Esophagus muscularis mucosa (tissue), 4 donors: ENCODE results near the gene FRMD4A. TPM values are rescaled to one million over a fixed set of nuclear protein-coding genes. Genes with fewer than 3 reads are reported as not detected.

Experiments
- DNase-seq: peaks from one replicate; pipeline ENCODE4 v3.0.0-alpha.2; 2017; ENCODE audit errors: extremely low spot score
- H3K27ac ChIP-seq, 4 donors: fragments of 200-600 bp; sonication (generic); replicated peaks in 1 of 4; 1 replicate in 3 of 4; 2 replicates in 1 of 4; pipeline ENCODE4 v1.5.1; 2016 to 2019; ENCODE audit warnings: mild to moderate bottlenecking in 1 of 4
- H3K27me3 ChIP-seq, 4 donors: fragments of 200-600 bp; sonication (generic); one replicate each; pipeline versions ENCODE4 v1.5.1 to v1.6.0; 2016 to 2019
- H3K36me3 ChIP-seq, 4 donors: fragments of 200-600 bp; sonication (generic); one replicate each; pipeline ENCODE4 v1.5.1; 2016 to 2019
- H3K4me1 ChIP-seq, 4 donors: fragments of 200-600 bp; sonication (generic); one replicate each; pipeline ENCODE4 v1.5.1; 2016 to 2019
- H3K4me3 ChIP-seq, 4 donors: fragments of 200-600 bp; sonication (generic); 1 replicate in 2 of 4; 2 replicates in 2 of 4; pipeline ENCODE4 v1.5.1; 2016 to 2019; ENCODE audit warnings: mild to moderate bottlenecking in 4 of 4, moderate library complexity in 1 of 4
- H3K9me3 ChIP-seq, 4 donors: fragments of 200-600 bp; sonication (generic); 1 replicate in 3 of 4; 2 replicates in 1 of 4; pipeline ENCODE4 v1.5.1; 2016 to 2019
- CTCF ChIP-seq, 3 experiments: fragments of 200-600 bp in 2 of 3; fragments of 450-650 bp in 1 of 3; sonication (generic) in 2 of 3; IDR thresholded peaks; one replicate each; pipeline ENCODE4 v1.5.1; 2017 to 2019; ENCODE audit warnings: antibody characterized with exemption in 3 of 3, mild to moderate bottlenecking in 2 of 3, moderate library complexity in 1 of 3
- EP300 ChIP-seq: sonication (generic); formaldehyde crosslinking; IDR thresholded peaks from one replicate; pipeline ENCODE4 v1.6.1; 2017; ENCODE audit warnings: antibody characterized with exemption
- POLR2A ChIP-seq: fragments of 450-650 bp; IDR thresholded peaks from one replicate; pipeline ENCODE4 v1.6.1; 2017; ENCODE audit warnings: antibody characterized with exemption, moderate library complexity, mild to moderate bottlenecking, low read depth
- POLR2AphosphoS5 ChIP-seq, 2 donors: sonication (generic); formaldehyde crosslinking; IDR thresholded peaks; one replicate each; pipeline ENCODE4 v1.6.1; 2017; ENCODE audit warnings: antibody characterized with exemption in 2 of 2
- WGBS: methylation state at CpG from one replicate; pipeline ENCODE4 v1.1.5; 2018; 5-methylcytosine and 5-hydroxymethylcytosine counted together
- intact Hi-C: fragments of 100-400 bp; cut with DNase I; formaldehyde crosslinking; loops from one replicate; pipeline ENCODE4 v1.15.1; 2023
- total RNA-seq, 4 donors: library from RNA; depleted of rRNA; stranded (reverse); fragments of >200 nt; gene quantifications; one replicate each; pipeline versions ENCODE4 v1.1.0 to v1.2.1, GENCODE V29; 2016

The FRMD4A gene
- total RNA-seq, 4 donors from 2014 or later = 17.0 to 28.8 (median 21.8) TPM

DNA sequence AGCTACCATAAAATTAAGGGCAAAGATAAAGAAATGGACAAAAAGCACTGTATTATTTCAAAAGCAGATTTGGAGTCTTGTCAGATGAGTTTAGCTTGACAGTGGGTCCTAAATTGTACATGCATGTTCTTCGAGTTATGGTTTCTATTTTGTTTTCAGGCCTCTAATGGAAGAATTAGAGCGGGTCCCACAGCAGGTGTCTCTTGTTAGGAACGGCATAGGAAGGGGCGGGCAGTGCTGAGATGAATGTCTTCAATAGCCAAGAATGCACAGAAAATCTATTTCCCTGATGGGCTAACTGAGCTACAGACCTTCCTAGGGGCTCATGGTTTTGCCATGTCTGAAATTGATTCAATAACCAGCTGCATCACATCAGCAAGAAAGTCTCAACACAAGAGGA is 304.4 kb downstream of the FRMD4A start:
- DNase-seq = no peak
- H3K4me1 ChIP-seq = peaks cover 0 to 15% (median 13%) of the 10 kb centered on the region in 4 donors
- TF ChIP-seq POLR2AphosphoS5 (IDR thresholded peaks at IDR 0.05) = no peak
- TF ChIP-seq EP300 = no peak
- TF ChIP-seq CTCF (IDR thresholded peaks at IDR 0.05) = no peak
- no peaks in the 10 kb centered on the region for H3K36me3 ChIP-seq
- intact Hi-C loops = no loop called here
- H3K27me3 ChIP-seq = no peaks in the 10 kb centered on the region
- WGBS = 89% methylated on average over 4 of the region's 4 CpGs
- H3K9me3 ChIP-seq = no peaks in the 10 kb centered on the region
- H3K27ac ChIP-seq = no peak overlapping the region
- no peak overlapping the region for H3K4me3 ChIP-seq

DNA sequence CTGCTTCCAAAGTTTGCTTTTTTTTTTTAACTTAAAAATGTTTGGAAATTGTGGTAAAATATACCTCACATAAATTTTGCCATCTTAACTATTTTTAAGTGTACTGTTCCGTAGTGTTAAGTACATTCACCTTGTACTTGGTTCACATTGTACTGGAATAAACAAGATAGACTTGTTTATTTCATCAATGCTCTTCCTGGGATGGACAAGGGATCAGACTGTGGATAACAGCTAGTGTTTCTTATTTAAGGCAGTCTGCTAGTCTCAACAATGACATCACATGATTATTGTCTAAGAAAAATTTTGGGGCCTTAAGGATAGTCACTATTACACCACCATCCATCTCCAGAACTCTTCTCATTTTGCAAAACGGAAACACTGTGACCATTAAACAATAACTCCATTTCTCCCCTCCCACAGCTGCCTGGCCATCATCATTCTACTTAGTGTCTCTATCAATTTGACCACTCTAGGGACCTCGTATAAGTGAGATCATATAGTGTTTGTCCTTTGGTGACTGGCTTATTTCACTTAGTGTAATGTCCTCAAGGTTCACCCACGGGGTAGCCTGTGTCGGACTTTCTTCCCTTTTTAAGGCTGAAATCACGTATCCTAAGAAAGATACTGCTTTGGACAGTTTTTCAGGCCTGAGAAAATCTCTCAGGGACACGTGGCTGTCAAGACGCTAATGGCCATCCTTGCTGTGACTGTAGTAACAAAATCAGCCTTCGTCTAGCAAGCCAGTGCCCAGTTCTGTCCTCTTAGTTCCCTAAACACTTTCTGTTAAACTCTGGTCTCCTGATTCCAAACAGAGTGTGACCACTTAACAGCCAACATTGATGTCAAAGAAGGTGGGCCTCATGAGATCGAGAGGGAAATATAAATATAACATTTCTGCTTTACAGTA is 305.2 kb downstream of the FRMD4A start:
- H3K4me1 ChIP-seq = peaks cover 0 to 15% (median 13%) of the 10 kb centered on the region in 4 donors
- no peak for DNase-seq
- H3K27me3 ChIP-seq = no peaks in the 10 kb centered on the region
- intact Hi-C loops = no loop called here
- H3K36me3 ChIP-seq = no peaks in the 10 kb centered on the region
- no peak overlapping the region for H3K27ac ChIP-seq
- no peak for TF ChIP-seq POLR2AphosphoS5 (IDR thresholded peaks at IDR 0.05)
- TF ChIP-seq CTCF (IDR thresholded peaks at IDR 0.05) = no peak
- TF ChIP-seq EP300 = no peak
- TF ChIP-seq POLR2A = no peak
- WGBS = 86% methylated on average over 10 of the region's 10 CpGs
- H3K4me3 ChIP-seq = no peak overlapping the region
- H3K9me3 ChIP-seq = no peaks in the 10 kb centered on the region

GRCh38 chr10:14024329-14025202 is 306.2 kb downstream of the FRMD4A start:
- intact Hi-C loops = no loop called here
- DNase-seq = no peak
- Histone ChIP-seq H3K4me3 (peak overlapping the region; percentile 38 to 50 (median 40)), H3K27me3 (no peaks in the 10 kb centered on the region), H3K27ac (peak overlapping the region; percentile 18 to 40 (median 21)), H3K36me3 (no peaks in the 10 kb centered on the region), H3K9me3 (no peaks in the 10 kb centered on the region), H3K4me1 (peaks cover 0 to 15% (median 13%) of the 10 kb centered on the region in 4 donors)
- 79% methylated on average over 15 of the region's 15 CpGs for WGBS
- TF ChIP-seq POLR2A = no peak
- TF ChIP-seq POLR2AphosphoS5 (IDR thresholded peaks at IDR 0.05) = peak in 1 of 2 donors; percentile 57

- intact Hi-C loops = no loop called here
- TF ChIP-seq EP300 (no peak), POLR2A (no peak), POLR2AphosphoS5 (IDR thresholded peaks at IDR 0.05) (no peak)
- Histone ChIP-seq H3K27ac (peak overlapping the region; percentile 20 to 60 (median 39)), H3K36me3 (no peaks in the 10 kb centered on the region), H3K27me3 (no peaks in the 10 kb centered on the region), H3K4me1 (peaks cover 0 to 15% (median 13%) of the 10 kb centered on the region in 4 donors), H3K4me3 (peak overlapping the region; percentile 38 to 50 (median 40)), H3K9me3 (no peaks in the 10 kb centered on the region)
- 74% methylated on average over 7 of the region's 7 CpGs for WGBS
- DNase-seq = no peak
These were observed 306.9 kb downstream of the FRMD4A start for GRCh38 chr10:14023673-14024328.

GRCh38 chr10:14022954-14023672 is 307.6 kb downstream of the FRMD4A start:
- peak overlapping the region; percentile 38 to 50 (median 40) for H3K4me3 ChIP-seq
- no peaks in the 10 kb centered on the region for H3K36me3 ChIP-seq
- no peaks in the 10 kb centered on the region for H3K9me3 ChIP-seq
- H3K4me1 ChIP-seq = peaks cover 0 to 15% (median 13%) of the 10 kb centered on the region in 4 donors
- no peak for DNase-seq
- H3K27me3 ChIP-seq = no peaks in the 10 kb centered on the region
- no peak for TF ChIP-seq POLR2AphosphoS5 (IDR thresholded peaks at IDR 0.05)
- no peak for TF ChIP-seq POLR2A
- TF ChIP-seq EP300 = no peak
- TF ChIP-seq CTCF (IDR thresholded peaks at IDR 0.05) = no peak
- 41% methylated on average over 17 of the region's 17 CpGs for WGBS
- peak overlapping the region in 3 of 4 donors; percentile 45 to 60 (median 56) for H3K27ac ChIP-seq
- intact Hi-C loops = no loop called here
